WTC11 (cell line): ENCODE measurements around the gene TOR3A. TPM values are rescaled to one million over a fixed set of nuclear protein-coding genes. Genes with fewer than 3 reads are reported as not detected.
"Not testable (repeated sequence)": the region's sequence is repeated elsewhere in the genome, so short reads cannot be mapped to it uniquely, and the experiment has no call there.

Source experiments
- ATAC-seq: fragments of 200-7000 bp; cut with Tn5 transposase; 2 replicates; pipeline ENCODE4 v1.10.0; 2021; ENCODE audit warnings: mild to moderate bottlenecking, moderate library complexity
- CTCF ChIA-PET: fragments of 300-600 bp; sonication (Branson Sonifier 250); formaldehyde crosslinking; loops from one replicate; lab custom pipeline; 2021; ENCODE audit warnings: antibody characterized with exemption; lab: Charles Lee
- POLR2A ChIA-PET: fragments of 350-600 bp; sonication (Branson Sonifier 250); formaldehyde crosslinking; loops from one replicate; lab custom pipeline; 2021; ENCODE audit warnings: antibody characterized with exemption; lab: Charles Lee
- DNase-seq: peaks from one replicate; pipeline ENCODE4 v3.0.0; 2021; ENCODE audit warnings: low spot score
- H3K27ac Mint-ChIP-seq: 2 replicates; pipeline ENCODE4 v1.8.0; 2021; ENCODE audit warnings: mixed read lengths
- H3K27me3 Mint-ChIP-seq: 2 replicates; pipeline ENCODE4 v1.8.0; 2021; ENCODE audit warnings: low read depth, mild to moderate bottlenecking, moderate library complexity, mixed read lengths
- H3K36me3 Mint-ChIP-seq: 2 replicates; pipeline ENCODE4 v1.8.0; 2021; ENCODE audit warnings: mixed read lengths
- H3K4me1 Mint-ChIP-seq: 2 replicates; pipeline ENCODE4 v1.8.0; 2022; ENCODE audit warnings: mixed read lengths
- H3K4me3 Mint-ChIP-seq: 2 replicates; pipeline ENCODE4 v1.8.0; 2021; ENCODE audit warnings: mild to moderate bottlenecking, moderate library complexity, mixed read lengths
- H3K9me3 Mint-ChIP-seq: 2 replicates; pipeline ENCODE4 v1.8.0; 2021; ENCODE audit warnings: mixed read lengths
- AFF4 ChIP-seq: sonication (generic); formaldehyde crosslinking; IDR thresholded peaks from 2 replicates; pipeline ENCODE4 v1.8.1; 2023; ENCODE audit warnings: mild to moderate bottlenecking, missing genetic modification reagents, borderline replicate concordance
- ATF1 ChIP-seq: sonication (generic); formaldehyde crosslinking; IDR thresholded peaks from 2 replicates; pipeline ENCODE4 v1.8.1; 2023; ENCODE audit warnings: mild to moderate bottlenecking, moderate library complexity, missing genetic modification reagents
- CBFB ChIP-seq: sonication (generic); formaldehyde crosslinking; IDR thresholded peaks from 2 replicates; pipeline ENCODE4 v1.8.1; 2022; ENCODE audit warnings: mild to moderate bottlenecking, low read depth, missing genetic modification reagents
- ELF4 ChIP-seq: sonication (generic); formaldehyde crosslinking; IDR thresholded peaks from 2 replicates; pipeline ENCODE4 v1.8.1; 2022; ENCODE audit warnings: low read depth, mild to moderate bottlenecking, moderate library complexity, missing genetic modification reagents
- EMX1 ChIP-seq: fragments of 250-450 bp; sonication (Bioruptor Pico); IDR thresholded peaks from 2 replicates; pipeline ENCODE4 v1.8.0; 2021; ENCODE audit warnings: mild to moderate bottlenecking
- HMGXB4 ChIP-seq: sonication (generic); formaldehyde crosslinking; IDR thresholded peaks from 2 replicates; pipeline ENCODE4 v1.8.1; 2023; ENCODE audit warnings: mild to moderate bottlenecking, moderate library complexity, missing genetic modification reagents
- MLX ChIP-seq: sonication (generic); formaldehyde crosslinking; IDR thresholded peaks from 2 replicates; pipeline ENCODE4 v1.8.1; 2023; ENCODE audit warnings: mild to moderate bottlenecking, missing genetic modification reagents, moderate library complexity
- NFYB ChIP-seq: sonication (generic); formaldehyde crosslinking; conservative IDR thresholded peaks from 2 replicates; pipeline ENCODE4 v1.8.0; 2022; ENCODE audit warnings: low read depth, missing genetic modification reagents
- PREB ChIP-seq: sonication (generic); formaldehyde crosslinking; IDR thresholded peaks from 2 replicates; pipeline ENCODE4 v1.8.1; 2022; ENCODE audit warnings: mild to moderate bottlenecking, missing genetic modification reagents, moderate library complexity, borderline replicate concordance
- SMAD4 ChIP-seq: sonication (generic); formaldehyde crosslinking; IDR thresholded peaks from 2 replicates; pipeline ENCODE4 v1.8.0; 2022; ENCODE audit warnings: mild to moderate bottlenecking, missing genetic modification reagents
- TEAD4 ChIP-seq: sonication (generic); formaldehyde crosslinking; IDR thresholded peaks from 2 replicates; pipeline ENCODE4 v1.8.0; 2022; ENCODE audit warnings: mild to moderate bottlenecking, missing genetic modification reagents
- ZBTB43 ChIP-seq: sonication (generic); formaldehyde crosslinking; IDR thresholded peaks from 2 replicates; pipeline ENCODE4 v1.8.1; 2023; ENCODE audit warnings: mild to moderate bottlenecking, missing genetic modification reagents
- ZNF121 ChIP-seq: sonication (generic); formaldehyde crosslinking; IDR thresholded peaks from 2 replicates; pipeline ENCODE4 v1.8.0; 2023; ENCODE audit warnings: missing genetic modification reagents
- ZNF671 ChIP-seq: fragments of 250-450 bp; sonication (Bioruptor Pico); IDR thresholded peaks from 2 replicates; pipeline ENCODE4 v1.8.0; 2021; ENCODE audit warnings: mild to moderate bottlenecking
- total RNA-seq: library from RNA; stranded (reverse); gene quantifications from 3 replicates; pipeline ENCODE4 v1.2.3, GENCODE V29; 2021
- TF ChIP-seq, protein P1 (sequence below): sonication (generic); formaldehyde crosslinking; IDR thresholded peaks from 2 replicates; pipeline ENCODE4 v1.8.0; 2022; ENCODE audit warnings: mild to moderate bottlenecking, missing genetic modification reagents
- TF ChIP-seq, protein P2 (sequence below): fragments of 250-450 bp; sonication (Bioruptor Pico); IDR thresholded peaks from 2 replicates; pipeline ENCODE4 v1.9.0; 2021; ENCODE audit warnings: mild to moderate bottlenecking
- TF ChIP-seq, protein P3 (sequence below): sonication (generic); formaldehyde crosslinking; IDR thresholded peaks from 2 replicates; pipeline ENCODE4 v1.8.0; 2022; ENCODE audit warnings: mild to moderate bottlenecking, missing genetic modification reagents

TOR3A gene
- total RNA-seq, 1 experiment from 2014 or later: 20.5 TPM

DNA sequence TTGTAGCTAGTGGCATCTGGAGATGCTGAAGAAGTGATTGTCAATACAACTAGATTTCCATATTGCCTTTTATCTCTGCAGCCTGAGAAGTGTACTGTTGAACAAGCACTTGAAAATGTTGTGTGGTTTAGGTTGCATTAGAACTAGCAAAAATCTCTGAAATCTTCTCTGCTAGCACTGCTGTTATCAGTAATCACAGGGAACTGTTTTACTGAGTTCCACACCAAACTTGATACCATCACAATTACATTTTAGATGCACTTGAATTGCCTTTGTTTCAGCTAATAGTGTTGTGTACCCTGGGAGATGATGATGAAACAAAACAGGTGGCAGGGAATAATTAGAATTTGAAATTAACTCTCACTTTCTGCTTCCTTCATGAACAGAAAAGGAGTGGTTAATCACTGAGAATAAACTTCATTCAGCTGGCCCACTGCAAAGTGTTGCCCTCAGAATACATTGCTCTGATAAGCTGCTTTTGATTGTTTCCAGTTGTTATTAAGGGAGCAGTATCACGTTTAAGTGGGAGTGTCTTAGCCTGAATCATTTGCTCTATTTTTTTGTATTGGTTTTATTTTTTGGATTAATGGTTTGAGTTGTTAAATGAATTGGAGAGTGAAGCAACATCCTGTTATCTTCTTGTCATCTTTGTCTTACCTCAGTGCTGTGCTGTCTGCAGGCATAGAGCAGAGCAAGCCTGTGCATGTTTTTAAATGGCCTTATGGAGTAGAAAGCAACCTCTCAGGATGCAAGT is 43.2 kb upstream of the TOR3A start (continued):
- TF ChIP-seq, protein P1, sequence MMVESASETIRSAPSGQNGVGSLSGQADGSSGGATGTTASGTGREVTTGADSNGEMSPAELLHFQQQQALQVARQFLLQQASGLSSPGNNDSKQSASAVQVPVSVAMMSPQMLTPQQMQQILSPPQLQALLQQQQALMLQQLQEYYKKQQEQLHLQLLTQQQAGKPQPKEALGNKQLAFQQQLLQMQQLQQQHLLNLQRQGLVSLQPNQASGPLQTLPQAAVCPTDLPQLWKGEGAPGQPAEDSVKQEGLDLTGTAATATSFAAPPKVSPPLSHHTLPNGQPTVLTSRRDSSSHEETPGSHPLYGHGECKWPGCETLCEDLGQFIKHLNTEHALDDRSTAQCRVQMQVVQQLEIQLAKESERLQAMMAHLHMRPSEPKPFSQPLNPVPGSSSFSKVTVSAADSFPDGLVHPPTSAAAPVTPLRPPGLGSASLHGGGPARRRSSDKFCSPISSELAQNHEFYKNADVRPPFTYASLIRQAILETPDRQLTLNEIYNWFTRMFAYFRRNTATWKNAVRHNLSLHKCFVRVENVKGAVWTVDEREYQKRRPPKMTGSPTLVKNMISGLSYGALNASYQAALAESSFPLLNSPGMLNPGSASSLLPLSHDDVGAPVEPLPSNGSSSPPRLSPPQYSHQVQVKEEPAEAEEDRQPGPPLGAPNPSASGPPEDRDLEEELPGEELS (CRISPR knock-in tag): no peak
- TF ChIP-seq EMX1 (CRISPR knock-in tag) (no peak), NFYB (CRISPR knock-in tag) (no peak), ATF1 (CRISPR knock-in tag) (no peak)
- TF ChIP-seq, protein P2, sequence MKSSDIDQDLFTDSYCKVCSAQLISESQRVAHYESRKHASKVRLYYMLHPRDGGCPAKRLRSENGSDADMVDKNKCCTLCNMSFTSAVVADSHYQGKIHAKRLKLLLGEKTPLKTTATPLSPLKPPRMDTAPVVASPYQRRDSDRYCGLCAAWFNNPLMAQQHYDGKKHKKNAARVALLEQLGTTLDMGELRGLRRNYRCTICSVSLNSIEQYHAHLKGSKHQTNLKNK (CRISPR knock-in tag): no peak
- TF ChIP-seq, protein P3, sequence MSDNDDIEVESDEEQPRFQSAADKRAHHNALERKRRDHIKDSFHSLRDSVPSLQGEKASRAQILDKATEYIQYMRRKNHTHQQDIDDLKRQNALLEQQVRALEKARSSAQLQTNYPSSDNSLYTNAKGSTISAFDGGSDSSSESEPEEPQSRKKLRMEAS (CRISPR knock-in tag): no peak

- ATAC-seq, H3K27me3 Mint-ChIP-seq, H3K36me3 Mint-ChIP-seq, H3K4me3 Mint-ChIP-seq, CTCF ChIA-PET, H3K27ac Mint-ChIP-seq, DNase-seq, POLR2A ChIA-PET, H3K9me3 Mint-ChIP-seq: not testable (repeated sequence)
- peaks cover 21% of the 10 kb centered on the region for H3K4me1 Mint-ChIP-seq
Measured at GRCh38 chr1:179039502-179040174, 42.2 kb upstream of the TOR3A start.

DNA sequence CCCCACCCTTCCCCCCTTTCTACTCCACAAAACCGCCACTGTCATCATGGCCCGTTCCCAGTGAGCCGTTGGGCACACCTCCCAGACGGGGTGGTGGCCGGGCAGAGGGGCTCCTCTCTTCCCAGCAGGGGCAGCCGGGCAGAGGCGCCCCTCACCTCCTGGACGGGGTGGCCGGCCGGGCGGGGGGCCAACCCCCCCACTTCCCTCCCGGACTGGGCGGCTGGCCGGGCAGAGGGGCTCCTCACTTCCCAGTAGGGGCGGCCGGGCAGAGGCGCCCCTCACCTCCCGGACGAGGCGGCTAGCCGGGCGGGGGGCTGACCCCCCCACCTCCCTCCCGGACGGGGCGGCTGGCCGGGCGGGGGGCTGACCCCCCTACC is 41.7 kb upstream of the TOR3A start:
- ATAC-seq, POLR2A ChIA-PET, H3K4me3 Mint-ChIP-seq, DNase-seq, H3K27ac Mint-ChIP-seq, CTCF ChIA-PET, H3K36me3 Mint-ChIP-seq, H3K27me3 Mint-ChIP-seq, H3K9me3 Mint-ChIP-seq: not testable (repeated sequence)
- H3K4me1 Mint-ChIP-seq: peaks cover 16% of the 10 kb centered on the region

GRCh38 chr1:179042087-179042486 is 39.8 kb upstream of the TOR3A start:
- no peak for DNase-seq
- peaks cover 4% of the 10 kb centered on the region; the same call in 1 of the 2 replicates for H3K9me3 Mint-ChIP-seq
- CTCF ChIA-PET: interaction anchor here (2.3 kb wide), 1 partner anchor 39 kb away, joined by 11 read pairs; no protein-coding TSS in a partner anchor
- peaks cover 7% of the 10 kb centered on the region for H3K36me3 Mint-ChIP-seq
- H3K4me1 Mint-ChIP-seq: peaks cover 11% of the 10 kb centered on the region
- H3K27ac Mint-ChIP-seq: no peak overlapping the region
- H3K4me3 Mint-ChIP-seq: no peak overlapping the region
- ATAC-seq: no peak
- no peaks in the 10 kb centered on the region for H3K27me3 Mint-ChIP-seq
- POLR2A ChIA-PET: interaction anchor here (0.6 kb wide), 1 partner anchor 316 kb away, joined by 3 read pairs; no protein-coding TSS in a partner anchor
- TF ChIP-seq ZBTB43 (CRISPR knock-in tag): no peak
- no peak for TF ChIP-seq SMAD4 (CRISPR knock-in tag)
- no peak for TF ChIP-seq ZNF671 (CRISPR knock-in tag)
- no peak for TF ChIP-seq ELF4 (CRISPR knock-in tag)
- TF ChIP-seq CBFB: no peak
- no peak for TF ChIP-seq ZNF121 (CRISPR knock-in tag)
- TF ChIP-seq AFF4: no peak
- no peak for TF ChIP-seq TEAD4 (CRISPR knock-in tag)
- TF ChIP-seq HMGXB4: no peak
- TF ChIP-seq PREB: no peak
- no peak for TF ChIP-seq MLX (CRISPR knock-in tag)
